H9 (cell line): ENCODE data around the gene PRR29. TPM values are rescaled to one million over a fixed set of nuclear protein-coding genes. Genes with fewer than 3 reads are reported as not detected.

Source experiments
- DNase-seq: peaks from one replicate; pipeline ENCODE4 v3.0.0-alpha.2; 2017
- H2AFZ ChIP-seq: one replicate; pipeline ENCODE4 v1.6.1; 2013; ENCODE audit warnings: mild to moderate bottlenecking, low read length, control low read depth, moderate library complexity
- H2AK5ac ChIP-seq: 2 replicates; pipeline ENCODE4 v1.6.1; 2013; ENCODE audit warnings: low read length, control low read depth, mixed read lengths; ENCODE audit not compliant: insufficient read length
- H2BK120ac ChIP-seq: one replicate; pipeline ENCODE4 v1.6.1; 2013; ENCODE audit warnings: low read depth, mild to moderate bottlenecking, low read length, control low read depth, inconsistent platforms; ENCODE audit not compliant: poor library complexity, severe bottlenecking
- H2BK12ac ChIP-seq: 2 replicates; pipeline ENCODE4 v1.6.1; 2013; ENCODE audit warnings: low read length, control low read depth, mixed read lengths, low read depth; ENCODE audit not compliant: insufficient read length
- H2BK15ac ChIP-seq: 2 replicates; pipeline ENCODE4 v1.6.1; 2013; ENCODE audit warnings: low read depth, low read length, control low read depth
- H2BK20ac ChIP-seq: one replicate; pipeline ENCODE4 v1.6.1; 2013; ENCODE audit warnings: low read depth, mild to moderate bottlenecking, low read length, control low read depth, inconsistent platforms; ENCODE audit not compliant: poor library complexity, severe bottlenecking
- H2BK5ac ChIP-seq: 2 replicates; pipeline ENCODE4 v1.6.1; 2013; ENCODE audit warnings: low read length, control low read depth, mixed read lengths; ENCODE audit not compliant: insufficient read length
- H3K14ac ChIP-seq: 2 replicates; pipeline ENCODE4 v1.6.1; 2013; ENCODE audit warnings: low read length, control low read depth; ENCODE audit not compliant: insufficient read depth
- H3K18ac ChIP-seq: 2 replicates; pipeline ENCODE4 v1.6.1; 2013; ENCODE audit warnings: low read depth, mild to moderate bottlenecking, mixed read lengths, low read length, control low read depth; ENCODE audit not compliant: insufficient read length
- H3K23ac ChIP-seq: 2 replicates; pipeline ENCODE4 v1.6.1; 2013; ENCODE audit warnings: low read length, control low read depth, mixed read lengths, low read depth; ENCODE audit not compliant: insufficient read length
- H3K23me2 ChIP-seq: 2 replicates; pipeline ENCODE4 v1.6.1; 2013; ENCODE audit warnings: low read depth, mild to moderate bottlenecking, mixed read lengths, low read length, control low read depth; ENCODE audit not compliant: insufficient read length, poor library complexity, severe bottlenecking
- H3K27ac ChIP-seq: 2 replicates; pipeline ENCODE4 v1.5.1; 2013; ENCODE audit warnings: low read length, control low read depth, mixed read lengths, low read depth; ENCODE audit not compliant: insufficient read length
- H3K27me3 ChIP-seq: 2 replicates; pipeline ENCODE4 v1.6.1; 2013; ENCODE audit warnings: low read length, control low read depth, inconsistent platforms; ENCODE audit not compliant: insufficient read depth
- H3K4ac ChIP-seq: 2 replicates; pipeline ENCODE4 v1.6.1; 2013; ENCODE audit warnings: low read depth, mild to moderate bottlenecking, control low read depth, inconsistent platforms, low read length, moderate library complexity
- H3K4me1 ChIP-seq: 2 replicates; pipeline ENCODE4 v1.6.1; 2013; ENCODE audit warnings: low read length, control low read depth, inconsistent platforms; ENCODE audit not compliant: insufficient read depth
- H3K4me2 ChIP-seq: 2 replicates; pipeline ENCODE4 v1.6.1; 2013; ENCODE audit warnings: low read length, control low read depth, mixed read lengths; ENCODE audit not compliant: insufficient read length, insufficient read depth
- H3K56ac ChIP-seq: 2 replicates; pipeline ENCODE4 v1.6.1; 2013; ENCODE audit warnings: low read depth, mild to moderate bottlenecking, mixed read lengths, low read length, control low read depth; ENCODE audit not compliant: insufficient read length
- H3K79me1 ChIP-seq: 2 replicates; pipeline ENCODE4 v1.6.1; 2013; ENCODE audit warnings: low read depth, mild to moderate bottlenecking, moderate library complexity, low read length, control low read depth, inconsistent platforms; ENCODE audit not compliant: insufficient read depth, poor library complexity, severe bottlenecking
- H3K79me2 ChIP-seq: 2 replicates; pipeline ENCODE4 v1.6.1; 2013; ENCODE audit warnings: low read length, control low read depth, inconsistent platforms; ENCODE audit not compliant: insufficient read depth
- H3K9ac ChIP-seq: 2 replicates; pipeline ENCODE4 v1.6.1; 2013; ENCODE audit warnings: low read length, control low read depth, mixed read lengths; ENCODE audit not compliant: insufficient read length; ENCODE audit errors: extremely low read depth
- H3K9me3 ChIP-seq: one replicate; pipeline ENCODE4 v1.6.1; 2013; ENCODE audit warnings: low read depth, low read length, inconsistent platforms; ENCODE audit not compliant: control insufficient read depth
- H3T11ph ChIP-seq: one replicate; pipeline ENCODE4 v1.6.1; 2013; ENCODE audit warnings: mild to moderate bottlenecking, low read length, control low read depth, inconsistent platforms
- H4K20me1 ChIP-seq: one replicate; pipeline ENCODE4 v1.6.1; 2013; ENCODE audit not compliant: control insufficient read depth, insufficient read length, insufficient read depth
- H4K5ac ChIP-seq: 2 replicates; pipeline ENCODE4 v1.6.1; 2013; ENCODE audit warnings: low read depth, mild to moderate bottlenecking, mixed read lengths, low read length, control low read depth; ENCODE audit not compliant: insufficient read length
- H4K8ac ChIP-seq: replicated peaks from 2 replicates; pipeline ENCODE4 v1.6.1; 2013; ENCODE audit warnings: low read length, control low read depth, mixed read lengths, low read depth; ENCODE audit not compliant: insufficient read length
- H4K91ac ChIP-seq: 2 replicates; pipeline ENCODE4 v1.6.1; 2013; ENCODE audit warnings: low read depth, mild to moderate bottlenecking, moderate library complexity, mixed read lengths, low read length, control low read depth; ENCODE audit not compliant: insufficient read length
- H3K27ac Mint-ChIP-seq, 3 experiments: 2 replicates in 2 of 3; 3 replicates in 1 of 3; pipeline ENCODE4 v1.8.0; 2020 to 2021; ENCODE audit warnings: mixed read lengths in 3 of 3, mild to moderate bottlenecking in 1 of 3, moderate library complexity in 1 of 3
- H3K27me3 Mint-ChIP-seq: 2 replicates; pipeline ENCODE4 v1.8.0; 2021; ENCODE audit warnings: low read depth, mild to moderate bottlenecking, moderate library complexity, mixed read lengths
- H3K36me3 Mint-ChIP-seq, 3 experiments: 2 replicates in 2 of 3; 3 replicates in 1 of 3; pipeline ENCODE4 v1.8.0; 2020 to 2021; ENCODE audit warnings: low read depth in 3 of 3, mixed read lengths in 3 of 3; ENCODE audit not compliant: insufficient read depth in 1 of 3
- H3K4me1 Mint-ChIP-seq, 2 experiments: 2 replicates each; pipeline ENCODE4 v1.8.0; 2020; ENCODE audit warnings: mixed read lengths in 2 of 2
- H3K4me3 Mint-ChIP-seq, 2 experiments: 2 replicates in 1 of 2; 3 replicates in 1 of 2; pipeline ENCODE4 v1.8.0; 2020 to 2021; ENCODE audit warnings: mild to moderate bottlenecking in 2 of 2, mixed read lengths in 2 of 2, moderate library complexity in 1 of 2
- H3K9me3 Mint-ChIP-seq, 2 experiments: 2 replicates in 1 of 2; 3 replicates in 1 of 2; pipeline ENCODE4 v1.8.0; 2020; ENCODE audit warnings: mild to moderate bottlenecking in 2 of 2, mixed read lengths in 2 of 2, moderate library complexity in 1 of 2
- CTCF ChIP-seq: fragments of 200-600 bp; sonication (generic); conservative IDR thresholded peaks from 3 replicates; pipeline ENCODE4 v1.8.0; 2021; ENCODE audit warnings: antibody characterized with exemption, mild to moderate bottlenecking
- WGBS: extraction: QIAGEN DNeasy Blood & Tissue Kit; methylation state at CpG from one replicate; pipeline ENCODE4 v1.1.7; 2013; ENCODE audit warnings: missing lambda C conversion rate, low lambda C conversion rate, mixed read lengths; ENCODE audit not compliant: insufficient read length; ENCODE audit errors: extremely low coverage; 5-methylcytosine and 5-hydroxymethylcytosine counted together
- total RNA-seq: library from RNA; stranded (reverse); gene quantifications from 2 replicates; pipeline ENCODE4 v1.2.1, GENCODE V29; 2021

The PRR29 gene
- total RNA-seq, 1 experiment from 2014 or later, result 0.87 TPM

DNA sequence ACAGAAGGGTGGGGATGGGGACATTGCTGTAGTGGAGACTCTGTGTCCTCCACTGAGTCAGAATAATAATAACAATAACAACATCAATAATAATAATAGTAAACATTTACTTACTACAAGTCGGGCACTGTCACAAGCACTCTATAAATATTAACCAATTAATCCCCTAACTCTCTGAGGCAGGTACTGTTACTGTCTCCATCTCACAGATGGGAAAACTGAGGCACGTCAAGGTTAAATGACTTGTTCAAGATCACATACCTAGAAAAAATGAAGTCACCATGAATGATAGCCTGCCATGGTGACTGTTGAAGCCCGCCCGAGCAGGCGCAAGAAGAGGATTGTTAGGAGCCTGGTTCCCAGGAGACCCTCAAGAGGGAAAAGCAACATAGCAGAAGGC lies 10.2 kb downstream of the PRR29 start:
- H2AK5ac ChIP-seq, result no peak overlapping the region
- no peak for DNase-seq
- no peaks in the 10 kb centered on the region for H4K20me1 ChIP-seq
- H3K56ac ChIP-seq, result no peak overlapping the region
- H2BK15ac ChIP-seq, result no peak overlapping the region
- no peak overlapping the region for H4K5ac ChIP-seq
- peaks cover 3% of the 10 kb centered on the region; the same call in 1 of the 2 replicates for H3K4me1 ChIP-seq
- no peak overlapping the region for H3K23ac ChIP-seq
- Mint-ChIP-seq H3K36me3 (no peaks in the 10 kb centered on the region), H3K27me3 (peaks cover 7% of the 10 kb centered on the region), H3K9me3 (no peaks in the 10 kb centered on the region), H3K27ac (no peak overlapping the region), H3K4me3 (no peak overlapping the region), H3K4me1 (peaks cover 14 to 24% of the 10 kb centered on the region in 2 experiments)
- no peak overlapping the region for H2BK12ac ChIP-seq
- no peaks in the 10 kb centered on the region for H3K23me2 ChIP-seq
- no peak overlapping the region for H3K27ac ChIP-seq
- H2BK5ac ChIP-seq, result no peak overlapping the region
- TF ChIP-seq CTCF, result no peak
- no peak overlapping the region for H3K4me2 ChIP-seq
- no peak overlapping the region for H3K4ac ChIP-seq
- no peak overlapping the region for H2AFZ ChIP-seq
- H3K79me2 ChIP-seq, result no peaks in the 10 kb centered on the region
- no peak overlapping the region for H3K9ac ChIP-seq
- no peak overlapping the region for H4K91ac ChIP-seq
- no peak overlapping the region for H3T11ph ChIP-seq
- no peak overlapping the region for H2BK120ac ChIP-seq
- H3K27me3 ChIP-seq, result no peaks in the 10 kb centered on the region
- no CpG with 5 or more reads among the region's 5 CpGs for WGBS
- no peak overlapping the region for H3K14ac ChIP-seq
- H3K18ac ChIP-seq, result no peak overlapping the region
- no peak overlapping the region for H2BK20ac ChIP-seq
- no peaks in the 10 kb centered on the region for H3K9me3 ChIP-seq
- H3K79me1 ChIP-seq, result no peaks in the 10 kb centered on the region
- no peak overlapping the region for H4K8ac ChIP-seq
